Measurements from ENCODE around the gene LEPROT.

Gene LEPROT

GRCh38 chr1:65469126-65469888 lies 48.8 kb downstream of the LEPROT start:
- no peak for TF ChIP-seq REST (IDR thresholded peaks at IDR 0.05; ENCODE audit: insufficient read depth in 1 of 2, low read depth in 2 of 2, low read length in 2 of 2)
- TF ChIP-seq FOXP2 (optimal IDR thresholded peaks at IDR 0.05; ENCODE audit: borderline replicate concordance, extremely low read depth, extremely low read length, insufficient read depth), result no peak
- TF ChIP-seq POLR2AphosphoS5 (IDR thresholded peaks at IDR 0.05; ENCODE audit: low read depth, low read length), result no peak
- no peak for TF ChIP-seq TAF1 (IDR thresholded peaks at IDR 0.05; ENCODE audit: borderline replicate concordance, insufficient read depth, low read length)
- TF ChIP-seq SIN3A (IDR thresholded peaks at IDR 0.05; ENCODE audit: borderline replicate concordance, insufficient read depth, low read length), result no peak

GRCh38 chr1:65469889-65470340 lies 49.4 kb downstream of the LEPROT start:
- TF ChIP-seq TAF1 (IDR thresholded peaks at IDR 0.05; ENCODE audit: borderline replicate concordance, insufficient read depth, low read length) (no peak), REST (IDR thresholded peaks at IDR 0.05; ENCODE audit: insufficient read depth in 1 of 2, low read depth in 2 of 2, low read length in 2 of 2) (no peak), POLR2AphosphoS5 (IDR thresholded peaks at IDR 0.05; ENCODE audit: low read depth, low read length) (no peak), SIN3A (IDR thresholded peaks at IDR 0.05; ENCODE audit: borderline replicate concordance, insufficient read depth, low read length) (no peak), FOXP2 (optimal IDR thresholded peaks at IDR 0.05; ENCODE audit: borderline replicate concordance, extremely low read depth, extremely low read length, insufficient read depth) (no peak)

DNA sequence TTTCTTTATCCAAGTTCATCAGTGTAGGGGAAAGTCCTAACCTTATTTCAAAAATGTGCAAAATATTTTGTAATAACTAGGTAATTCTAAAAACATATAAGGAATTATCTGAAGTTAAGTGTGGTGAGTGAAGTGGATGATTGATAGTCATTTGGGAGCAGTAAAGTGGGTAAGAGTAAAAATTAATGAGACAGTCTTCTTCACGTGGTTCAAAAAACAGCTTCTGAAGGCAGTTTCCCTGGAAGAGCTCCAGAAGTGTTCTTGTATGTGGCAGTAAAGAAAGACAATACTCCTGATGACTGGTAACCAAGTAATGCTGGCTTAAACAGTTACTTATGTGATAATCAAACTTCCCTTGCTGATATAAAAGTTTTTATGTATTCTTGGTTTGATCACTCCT lies 50.3 kb downstream of the LEPROT start:
- TF ChIP-seq TAF1 (IDR thresholded peaks at IDR 0.05; ENCODE audit: borderline replicate concordance, insufficient read depth, low read length) (no peak), POLR2AphosphoS5 (IDR thresholded peaks at IDR 0.05; ENCODE audit: low read depth, low read length) (no peak), REST (IDR thresholded peaks at IDR 0.05; ENCODE audit: insufficient read depth in 1 of 2, low read depth in 2 of 2, low read length in 2 of 2) (no peak), SIN3A (IDR thresholded peaks at IDR 0.05; ENCODE audit: borderline replicate concordance, insufficient read depth, low read length) (no peak), FOXP2 (optimal IDR thresholded peaks at IDR 0.05; ENCODE audit: borderline replicate concordance, extremely low read depth, extremely low read length, insufficient read depth) (no peak)

DNA sequence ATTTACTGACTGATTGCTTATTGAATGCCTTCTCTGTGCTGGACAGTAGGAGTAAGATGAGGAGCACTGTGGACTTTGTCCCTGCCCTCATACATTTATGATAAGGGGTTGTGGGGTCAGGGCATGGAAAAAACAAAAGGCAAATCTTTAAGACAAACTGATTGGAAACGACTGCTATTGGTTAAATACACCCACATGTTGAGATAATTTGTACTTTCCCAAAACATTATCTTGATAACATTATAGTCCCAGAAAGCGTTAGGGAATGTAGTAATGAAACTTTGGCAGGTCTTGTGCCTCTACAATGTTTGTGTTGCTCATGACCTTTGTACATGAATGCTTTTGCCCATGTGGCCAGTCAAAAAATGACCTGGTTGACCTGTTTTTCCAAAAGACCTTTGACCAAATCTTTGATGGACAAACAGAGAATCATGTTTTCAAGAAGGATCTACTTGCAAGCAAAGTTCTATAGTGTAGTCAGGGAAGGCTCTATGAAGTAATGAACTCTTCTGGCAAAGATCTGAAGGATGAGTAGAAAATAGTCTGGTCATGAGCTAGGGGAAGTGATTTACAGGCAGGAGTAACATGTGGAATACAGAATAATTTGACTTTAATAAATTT lies 50.9 kb downstream of the LEPROT start:
- no peak for TF ChIP-seq SIN3A (IDR thresholded peaks at IDR 0.05; ENCODE audit: borderline replicate concordance, insufficient read depth, low read length)
- TF ChIP-seq REST (IDR thresholded peaks at IDR 0.05; ENCODE audit: insufficient read depth in 1 of 2, low read depth in 2 of 2, low read length in 2 of 2), result no peak
- TF ChIP-seq TAF1 (IDR thresholded peaks at IDR 0.05; ENCODE audit: borderline replicate concordance, insufficient read depth, low read length), result no peak
- no peak for TF ChIP-seq FOXP2 (optimal IDR thresholded peaks at IDR 0.05; ENCODE audit: borderline replicate concordance, extremely low read depth, extremely low read length, insufficient read depth)
- no peak for TF ChIP-seq POLR2AphosphoS5 (IDR thresholded peaks at IDR 0.05; ENCODE audit: low read depth, low read length)

Measured in PFSK-1 (cell line).